ENCODE data around the gene C6orf132. TPM values are rescaled to one million over a fixed set of nuclear protein-coding genes. Genes with fewer than 3 reads are reported as not detected.

C6orf132 gene
- total RNA-seq, 1 donor from 2014 or later: 0.26 TPM

- Mint-ChIP-seq H3K9me3 (no peaks in the 10 kb centered on the region), H3K4me3 (peak overlapping the region; percentile 27), H3K27me3 (ENCODE audit: low read depth) (peaks cover 6% of the 10 kb centered on the region), H3K4me1 (peaks cover 10% of the 10 kb centered on the region), H3K36me3 (ENCODE audit: low read depth) (no peaks in the 10 kb centered on the region), H3K27ac (ENCODE audit: unreplicated experiment) (no peak overlapping the region)
- DNase-seq (ENCODE audit: low read depth, low spot score): no peak
- no peak for TF ChIP-seq CTCF (conservative IDR thresholded peaks at IDR 0.05)
Observed at GRCh38 chr6:42106112-42107023, 36.1 kb downstream of the C6orf132 start.

- Mint-ChIP-seq H3K27ac (ENCODE audit: unreplicated experiment) (no peak overlapping the region), H3K4me3 (peak overlapping the region; percentile 27), H3K27me3 (ENCODE audit: low read depth) (peaks cover 6% of the 10 kb centered on the region), H3K9me3 (no peaks in the 10 kb centered on the region), H3K4me1 (peaks cover 10% of the 10 kb centered on the region), H3K36me3 (ENCODE audit: low read depth) (no peaks in the 10 kb centered on the region)
- no peak for TF ChIP-seq CTCF (conservative IDR thresholded peaks at IDR 0.05)
- DNase-seq (ENCODE audit: low read depth, low spot score): no peak
Observed at GRCh38 chr6:42105709-42106108, 36.7 kb downstream of the C6orf132 start.

DNA sequence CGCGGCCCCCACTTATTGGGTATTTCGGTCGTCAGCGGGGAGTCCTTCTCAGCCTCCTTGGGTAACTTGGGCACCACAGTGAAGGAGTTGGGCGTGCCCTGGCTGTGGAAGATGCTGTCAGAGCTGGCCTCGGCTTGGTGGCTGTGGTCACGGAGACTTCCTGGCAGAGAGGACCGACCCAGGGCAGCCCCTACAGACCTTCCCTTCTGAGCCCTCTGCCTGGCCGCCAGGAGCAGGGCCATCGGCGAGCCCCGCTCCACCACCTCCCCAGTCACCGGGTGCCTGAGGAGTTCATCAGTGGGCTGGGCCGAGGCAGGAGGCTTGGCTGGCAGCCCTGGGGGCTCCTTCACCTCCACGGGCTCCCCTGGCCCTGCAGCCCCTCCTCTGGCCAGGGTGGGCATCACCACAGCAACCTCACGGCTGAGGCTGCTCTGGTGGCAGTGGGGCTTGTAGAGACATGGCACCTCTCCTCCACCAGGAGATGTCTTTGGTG is 37.2 kb downstream of the C6orf132 start:
- Mint-ChIP-seq H3K4me1 (peaks cover 10% of the 10 kb centered on the region), H3K27ac (ENCODE audit: unreplicated experiment) (no peak overlapping the region), H3K9me3 (no peaks in the 10 kb centered on the region), H3K4me3 (no peak overlapping the region), H3K36me3 (ENCODE audit: low read depth) (no peaks in the 10 kb centered on the region), H3K27me3 (ENCODE audit: low read depth) (peaks cover 6% of the 10 kb centered on the region)
- no peak for TF ChIP-seq CTCF (conservative IDR thresholded peaks at IDR 0.05)
- no peak for DNase-seq (ENCODE audit: low read depth, low spot score)

GRCh38 chr6:42104804-42105125 is 37.7 kb downstream of the C6orf132 start:
- no peak overlapping the region for H3K4me3 Mint-ChIP-seq
- no peaks in the 10 kb centered on the region for H3K36me3 Mint-ChIP-seq (ENCODE audit: low read depth)
- DNase-seq (ENCODE audit: low read depth, low spot score): no peak
- peaks cover 2% of the 10 kb centered on the region for H3K27me3 Mint-ChIP-seq (ENCODE audit: low read depth)
- H3K4me1 Mint-ChIP-seq: peaks cover 10% of the 10 kb centered on the region
- no peak overlapping the region for H3K27ac Mint-ChIP-seq (ENCODE audit: unreplicated experiment)
- no peak for TF ChIP-seq CTCF (conservative IDR thresholded peaks at IDR 0.05)
- no peaks in the 10 kb centered on the region for H3K9me3 Mint-ChIP-seq

DNA sequence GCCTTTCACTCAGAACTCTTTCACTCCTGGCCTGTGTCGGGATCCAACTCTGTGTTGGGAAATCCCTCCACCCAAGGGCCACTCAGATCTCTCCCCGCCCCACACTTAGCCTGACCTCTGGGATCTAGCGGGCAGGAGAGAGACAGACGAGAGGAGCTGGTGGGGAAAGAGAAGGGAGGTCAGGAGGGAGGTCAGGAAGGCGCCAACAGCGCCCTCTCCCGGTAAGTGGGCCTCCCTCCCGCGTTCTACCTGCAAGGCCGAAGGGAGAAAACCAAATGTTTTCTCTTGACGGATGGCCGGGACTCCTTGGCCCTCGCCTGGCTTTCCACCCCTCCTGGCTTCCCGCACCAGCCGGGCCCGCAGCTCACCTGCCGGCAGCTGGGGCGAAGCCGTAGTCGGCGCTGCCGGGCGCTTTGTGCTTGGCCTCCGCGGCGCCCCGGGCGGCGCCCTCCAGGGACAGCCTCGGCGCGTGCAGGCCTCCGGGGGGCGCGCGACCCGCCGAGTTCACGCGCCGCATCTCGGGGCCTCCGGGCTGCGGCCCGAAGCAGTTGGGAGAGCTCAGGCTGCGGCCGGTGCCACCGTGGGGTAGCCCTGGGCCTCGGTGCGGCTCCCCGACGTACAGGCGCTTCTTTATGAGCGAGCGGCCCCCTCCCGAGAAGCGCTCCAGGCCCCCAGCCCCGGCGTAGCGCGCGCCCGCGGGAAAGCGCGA is 38.2 kb downstream of the C6orf132 start:
- peak; percentile 74 for TF ChIP-seq CTCF (conservative IDR thresholded peaks at IDR 0.05)
- Mint-ChIP-seq H3K36me3 (ENCODE audit: low read depth) (no peaks in the 10 kb centered on the region), H3K4me1 (peaks cover 10% of the 10 kb centered on the region), H3K4me3 (peak overlapping the region; percentile 54), H3K27ac (ENCODE audit: unreplicated experiment) (no peak overlapping the region), H3K27me3 (ENCODE audit: low read depth) (peaks cover 2% of the 10 kb centered on the region), H3K9me3 (no peaks in the 10 kb centered on the region)
- DNase-seq (ENCODE audit: low read depth, low spot score): peak; percentile 67
